ENCODE measurements around the gene PNMA1. TPM values are rescaled to one million over a fixed set of nuclear protein-coding genes. Genes with fewer than 3 reads are reported as not detected.

Gene PNMA1
- total and polyA plus RNA-seq, 9 of the 15 experiments (the other 6 are each of a cell fraction or from before 2014, with no cell fraction given): 1.7 to 26.4 (median 8.7) TPM

GRCh38 chr14:73753124-73753886 lies 39.1 kb upstream of the PNMA1 start (continued):
- TF ChIP-seq TAF9B (IDR thresholded peaks at IDR 0.05; ENCODE audit: partially characterized antibody): no peak
- no peak for TF ChIP-seq SMAD2 (IDR thresholded peaks at IDR 0.05; ENCODE audit: low read depth, low read length)
- no peak for TF ChIP-seq ZNF445 (CRISPR knock-in tag; IDR thresholded peaks at IDR 0.05; ENCODE audit: low read depth)
- no peak for TF ChIP-seq MEIS2 (IDR thresholded peaks at IDR 0.05; ENCODE audit: partially characterized antibody)
- TF ChIP-seq E2F1 (CRISPR knock-in tag; IDR thresholded peaks at IDR 0.05): no peak
- no peak for TF ChIP-seq WHSC1 (IDR thresholded peaks at IDR 0.05; ENCODE audit: low read length)
- no peak for TF ChIP-seq KDM2B (CRISPR knock-in tag; IDR thresholded peaks at IDR 0.05)
- peak; percentile 79 for TF ChIP-seq SMARCE1 (IDR thresholded peaks at IDR 0.05)
- no peak for TF ChIP-seq DEAF1 (CRISPR knock-in tag; IDR thresholded peaks at IDR 0.05)
- TF ChIP-seq ZC3H4 (CRISPR knock-in tag; IDR thresholded peaks at IDR 0.05; ENCODE audit: borderline replicate concordance): no peak
- TF ChIP-seq MAFF (IDR thresholded peaks at IDR 0.05; ENCODE audit: low read length): no peak
- TF ChIP-seq EP400 (IDR thresholded peaks at IDR 0.05): no peak
- TF ChIP-seq KLF1 (tag; IDR thresholded peaks at IDR 0.05): no peak
- no peak for TF ChIP-seq BRF2 (IDR thresholded peaks at IDR 0.05; ENCODE audit: borderline replicate concordance, insufficient read depth, insufficient read length)
- TF ChIP-seq GATAD2A (IDR thresholded peaks at IDR 0.05): peak; percentile 17; the same call in 1 of the 2 replicates
- no peak for TF ChIP-seq MAX (CRISPR knock-in tag; IDR thresholded peaks at IDR 0.05)
- no peak for TF ChIP-seq NR0B1 (IDR thresholded peaks at IDR 0.05; ENCODE audit: partially characterized antibody)
- no peak for TF ChIP-seq HNRNPL (IDR thresholded peaks at IDR 0.05; ENCODE audit: low read depth, low read length)
- no peak for TF ChIP-seq RNF219 (CRISPR knock-in tag; IDR thresholded peaks at IDR 0.05)
- no peak for TF ChIP-seq BDP1 (IDR thresholded peaks at IDR 0.05; ENCODE audit: insufficient read depth, insufficient read length)
- no peak for TF ChIP-seq NFATC3 (IDR thresholded peaks at IDR 0.05)
